H1 (cell line): Measurements from ENCODE around the gene KLHL26. TPM values are rescaled to one million over a fixed set of nuclear protein-coding genes. Genes with fewer than 3 reads are reported as not detected.

ENCODE experiments used
- CTCF ChIA-PET: fragments of 300-600 bp; sonication (Branson Sonifier 250); formaldehyde crosslinking; loops from one replicate; lab custom pipeline; 2021; ENCODE audit not compliant: partially characterized antibody; lab: Charles Lee
- POLR2A ChIA-PET: fragments of 300-600 bp; sonication (Branson Sonifier 250); formaldehyde crosslinking; loops from one replicate; lab custom pipeline; 2021; ENCODE audit warnings: inconsistent platforms; ENCODE audit not compliant: partially characterized antibody; lab: Charles Lee
- DNase-seq, 2 experiments: peaks; one replicate each; pipeline versions ENCODE4 v3.0.0 to v3.0.0-alpha.2; 2010 to 2022; ENCODE audit warnings: low spot score in 2 of 2, low read depth in 1 of 2, mixed read lengths in 1 of 2
- FAIRE-seq: peaks from 2 replicates; lab custom pipeline; 2011; peaks lifted over from hg19 to GRCh38; lab: Jason Lieb, UNC
- H2AFZ ChIP-seq: 2 replicates; pipeline ENCODE4 v1.8.1; 2012; ENCODE audit warnings: low read length, inconsistent platforms
- H2AK5ac ChIP-seq: 2 replicates; pipeline ENCODE4 v1.6.1; 2013; ENCODE audit warnings: low read depth, low read length
- H2BK120ac ChIP-seq: replicated peaks from 2 replicates; pipeline ENCODE3; 2013; ENCODE audit warnings: low read depth, low read length, inconsistent platforms
- H2BK12ac ChIP-seq: 2 replicates; pipeline ENCODE4 v1.6.1; 2013; ENCODE audit warnings: low read depth, low read length
- H2BK15ac ChIP-seq: 2 replicates; pipeline ENCODE4 v1.6.1; 2013; ENCODE audit warnings: low read length
- H2BK20ac ChIP-seq: 2 replicates; pipeline ENCODE4 v1.6.1; 2013; ENCODE audit warnings: low read length
- H2BK5ac ChIP-seq: 2 replicates; pipeline ENCODE4 v1.6.1; 2013; ENCODE audit warnings: low read depth, low read length
- H3K14ac ChIP-seq: 2 replicates; pipeline ENCODE4 v1.6.1; 2013; ENCODE audit warnings: inconsistent platforms; ENCODE audit not compliant: insufficient read length
- H3K18ac ChIP-seq: 2 replicates; pipeline ENCODE4 v1.6.1; 2013; ENCODE audit warnings: low read length; ENCODE audit errors: extremely low read depth
- H3K23ac ChIP-seq: 2 replicates; pipeline ENCODE4 v1.6.1; 2013; ENCODE audit warnings: inconsistent platforms; ENCODE audit not compliant: insufficient read length
- H3K23me2 ChIP-seq: 2 replicates; pipeline ENCODE4 v1.6.1; 2013; ENCODE audit warnings: low read depth, low read length
- H3K27ac ChIP-seq: 2 replicates; pipeline ENCODE4 v1.6.1; 2011; ENCODE audit warnings: low read depth, low read length, inconsistent platforms
- H3K27me3 ChIP-seq, 4 experiments: replicated peaks in 1 of 4; 1 replicate in 1 of 4; 2 replicates in 3 of 4; pipeline versions ENCODE4 v1.6.1 to v1.8.1; 2011 to 2013; ENCODE audit warnings: low read length in 3 of 4, mild to moderate bottlenecking in 3 of 4, inconsistent platforms in 2 of 4, mixed read lengths in 2 of 4, moderate library complexity in 1 of 4; ENCODE audit not compliant: control insufficient read depth in 3 of 4, insufficient read depth in 3 of 4; ENCODE audit errors: extremely low read depth in 1 of 4
- H3K36me3 ChIP-seq, 4 experiments: 2 replicates each; pipeline versions ENCODE4 v1.6.1 to v1.8.1; 2011 to 2013; ENCODE audit warnings: mild to moderate bottlenecking in 4 of 4, low read length in 3 of 4, moderate library complexity in 2 of 4, control low read depth in 1 of 4, inconsistent platforms in 1 of 4; ENCODE audit not compliant: insufficient read depth in 4 of 4, control insufficient read depth in 2 of 4
- H3K4ac ChIP-seq: replicated peaks from 2 replicates; pipeline ENCODE3; 2013; ENCODE audit warnings: low read length, low read depth, mixed read lengths, inconsistent platforms; ENCODE audit not compliant: insufficient read length
- H3K4me1 ChIP-seq, 4 experiments: replicated peaks in 1 of 4; 1 replicate in 1 of 4; 2 replicates in 3 of 4; pipeline versions ENCODE4 v1.6.1 to v1.8.1; 2011 to 2013; ENCODE audit warnings: low read length in 3 of 4, inconsistent platforms in 2 of 4, mixed read lengths in 1 of 4; ENCODE audit not compliant: insufficient read depth in 4 of 4, control insufficient read depth in 3 of 4
- H3K4me2 ChIP-seq, 2 experiments: 2 replicates each; pipeline versions ENCODE4 v1.6.1 to v1.8.1; 2011 to 2013; ENCODE audit warnings: low read depth in 2 of 2, low read length in 2 of 2, control low read depth in 1 of 2, inconsistent platforms in 1 of 2, mild to moderate bottlenecking in 1 of 2; ENCODE audit not compliant: insufficient read depth in 1 of 2
- H3K4me3 ChIP-seq, 4 experiments: fragments of 200-600, 300-600 bp in 1 of 4; sonication (generic), shearing (Covaris generic), sonication (Bioruptor Twin) in 1 of 4; 2 replicates each; pipeline versions ENCODE4 v1.5.1 to v1.8.1; 2011 to 2016; ENCODE audit warnings: low read length in 4 of 4, low read depth in 3 of 4, control low read depth in 2 of 4, inconsistent platforms in 2 of 4, mild to moderate bottlenecking in 2 of 4, mixed read lengths in 1 of 4, moderate library complexity in 1 of 4; ENCODE audit not compliant: insufficient read depth in 2 of 4; ENCODE audit errors: extremely low read depth in 1 of 4
- H3K56ac ChIP-seq: replicated peaks from 2 replicates; pipeline ENCODE3; 2013; ENCODE audit warnings: low read depth, mild to moderate bottlenecking, mixed read lengths, low read length, inconsistent platforms; ENCODE audit not compliant: insufficient read length
- H3K79me1 ChIP-seq: 2 replicates; pipeline ENCODE4 v1.6.1; 2013; ENCODE audit warnings: low read depth, low read length, control low read depth
- H3K79me2 ChIP-seq, 2 experiments: 2 replicates each; pipeline versions ENCODE4 v1.6.1 to v1.8.1; 2012 to 2013; ENCODE audit warnings: low read length in 2 of 2, mild to moderate bottlenecking in 2 of 2, inconsistent platforms in 1 of 2; ENCODE audit not compliant: insufficient read depth in 2 of 2, control insufficient read depth in 1 of 2
- H3K9ac ChIP-seq, 4 experiments: replicated peaks in 1 of 4; 1 replicate in 1 of 4; 2 replicates in 3 of 4; pipeline versions ENCODE4 v1.6.1 to v1.8.1; 2011 to 2013; ENCODE audit warnings: low read depth in 3 of 4, low read length in 3 of 4, control low read depth in 2 of 4, mild to moderate bottlenecking in 2 of 4, moderate library complexity in 2 of 4, inconsistent platforms in 1 of 4; ENCODE audit errors: extremely low read depth in 1 of 4
- H3K9me3 ChIP-seq, 2 experiments: 2 replicates each; pipeline versions ENCODE4 v1.6.1 to v1.8.1; 2012 to 2013; ENCODE audit warnings: mild to moderate bottlenecking in 2 of 2, moderate library complexity in 2 of 2, control low read depth in 1 of 2, inconsistent platforms in 1 of 2, low read depth in 1 of 2, low read length in 1 of 2, mixed read lengths in 1 of 2; ENCODE audit not compliant: insufficient read depth in 2 of 2
- H4K20me1 ChIP-seq, 2 experiments: replicated peaks in 1 of 2; 2 replicates each; pipeline versions ENCODE3 to v1.8.1; 2011 to 2013; ENCODE audit warnings: inconsistent platforms in 2 of 2, low read length in 2 of 2, mild to moderate bottlenecking in 1 of 2; ENCODE audit not compliant: insufficient read depth in 2 of 2, control insufficient read depth in 1 of 2
- H4K5ac ChIP-seq: 2 replicates; pipeline ENCODE4 v1.6.1; 2013; ENCODE audit warnings: low read length, low read depth, mixed read lengths, inconsistent platforms; ENCODE audit not compliant: insufficient read length
- H4K8ac ChIP-seq: 2 replicates; pipeline ENCODE4 v1.8.0; 2013; ENCODE audit warnings: mild to moderate bottlenecking, moderate library complexity, low read length, inconsistent platforms; ENCODE audit not compliant: insufficient read depth; ENCODE audit errors: extremely low read depth
- H4K91ac ChIP-seq: replicated peaks from 2 replicates; pipeline ENCODE3; 2013; ENCODE audit warnings: low read length, mixed read lengths, inconsistent platforms; ENCODE audit not compliant: insufficient read length
- CREB1 ChIP-seq: IDR thresholded peaks from 2 replicates; pipeline ENCODE4 v1.6.1; 2012; ENCODE audit warnings: inconsistent platforms
- EP300 ChIP-seq, 2 experiments: IDR thresholded peaks; 1 replicate in 1 of 2; 2 replicates in 1 of 2; pipeline ENCODE4 v1.6.1; 2011 to 2012; ENCODE audit warnings: low read depth in 2 of 2, low read length in 2 of 2, mild to moderate bottlenecking in 2 of 2, borderline replicate concordance in 1 of 2, inconsistent platforms in 1 of 2, moderate library complexity in 1 of 2
- KDM5A ChIP-seq: fragments of 200-600 bp; IDR thresholded peaks from 2 replicates; pipeline ENCODE4 v1.7.1; 2012; ENCODE audit warnings: mild to moderate bottlenecking, low read length, inconsistent platforms, mixed read lengths
- ZNF274 ChIP-seq: IDR thresholded peaks from 2 replicates; pipeline ENCODE4 v1.7.0; 2012; ENCODE audit warnings: low read length, borderline replicate concordance; ENCODE audit errors: extremely low read depth
- WGBS, 2 experiments: shearing (Covaris generic) in 1 of 2; methylation state at CpG; one replicate each; pipeline versions ENCODE4 v1.1.6 to v1.1.7; 2013 to 2015; ENCODE audit warnings: low lambda C conversion rate in 2 of 2, mixed read lengths in 2 of 2, inconsistent platforms in 1 of 2, low coverage in 1 of 2, missing lambda C conversion rate in 1 of 2; ENCODE audit not compliant: insufficient replicate concordance in 2 of 2, insufficient coverage in 1 of 2, insufficient read length in 1 of 2; ENCODE audit errors: extremely low coverage in 1 of 2, missing lambda C conversion rate in 1 of 2; 5-methylcytosine and 5-hydroxymethylcytosine counted together
- polyA plus RNA-seq, 7 experiments: library from polyadenylated mRNA; depleted of rRNA in 3 of 7; stranded (reverse) in 5 of 7; unstranded in 2 of 7; fragments of >200 nt in 5 of 7; fragments of 200-250 nt in 2 of 7; gene quantifications; 1 replicate in 5 of 7; 2 replicates in 1 of 7; 4 replicates in 1 of 7; pipeline versions ENCODE4 v1.2.1 to v1.2.3, GENCODE V29; 2011 to 2013; ENCODE audit warnings: missing spikeins in 2 of 7, mixed read lengths in 2 of 7
- total RNA-seq: library from RNA; stranded (reverse); fragmentation: NEBNext Ultra II Directional; extraction: Animal tissue kit (Norgen Biotek cat#: 25700); gene quantifications from 2 replicates; pipeline ENCODE4 v1.2.1, GENCODE V29; 2021

KLHL26 gene
- total and polyA plus RNA-seq, 2 of the 8 experiments (the other 6 are each of a cell fraction or from before 2014, with no cell fraction given): 2.2 to 8.8 TPM

DNA sequence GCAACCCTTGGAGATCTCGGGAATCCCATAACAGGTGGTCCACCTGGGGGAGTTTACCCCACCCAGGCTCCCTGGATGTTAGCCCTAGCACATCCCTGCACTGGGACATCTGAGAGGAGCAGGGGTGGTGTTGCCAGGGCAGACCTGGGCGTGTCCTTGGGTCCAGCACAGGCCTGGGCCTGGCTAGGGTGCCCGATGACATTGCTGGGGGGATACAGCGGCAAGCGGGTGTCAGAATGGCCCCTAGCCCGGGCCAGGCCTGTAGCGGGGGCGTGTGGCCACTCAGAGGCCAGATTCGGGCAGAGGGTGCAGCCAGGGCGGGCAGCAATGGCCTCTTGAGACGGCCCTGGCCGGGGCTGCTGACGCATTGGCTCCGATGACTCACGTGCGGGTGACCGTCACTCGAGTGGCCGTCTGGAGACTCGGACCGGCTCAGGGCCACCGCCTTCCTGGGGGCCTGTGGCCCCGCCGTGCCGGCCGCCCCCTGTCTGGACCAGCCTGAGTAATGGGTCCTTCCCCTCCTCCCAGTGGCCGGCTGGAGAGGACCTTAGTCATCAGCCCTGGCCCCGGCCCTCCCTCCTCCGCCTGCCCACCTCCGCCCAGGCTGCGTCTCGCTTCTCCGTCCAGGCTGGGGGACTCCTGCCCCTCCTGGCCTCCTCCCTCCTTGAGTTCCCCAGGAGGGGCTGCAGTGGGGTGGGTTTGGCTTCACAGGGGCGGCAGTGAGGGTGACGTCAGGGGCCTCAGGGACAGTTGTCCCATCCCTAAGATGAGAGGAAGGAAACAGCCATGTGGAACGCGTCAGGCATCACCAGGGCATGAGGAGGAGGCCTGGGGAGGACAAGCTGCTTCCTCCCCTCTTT, 23.5 kb downstream of the KLHL26 start:
- POLR2A ChIA-PET: interaction anchor here (0.8 kb wide), 1 partner anchor 44 kb away, joined by 3 read pairs; no protein-coding TSS in a partner anchor
- Histone ChIP-seq H2BK15ac (no peak overlapping the region), H3K27ac (no peak overlapping the region), H3K18ac (no peak overlapping the region), H2BK12ac (no peak overlapping the region), H3K4me3 (no peak overlapping the region), H3K56ac (no peak overlapping the region), H3K23me2 (no peaks in the 10 kb centered on the region), H4K91ac (peak overlapping the region; percentile 84), H3K79me2 (no peaks in the 10 kb centered on the region; a peak in 1 of 4 replicates), H3K79me1 (peaks cover 3% of the 10 kb centered on the region; the same call in 1 of the 2 replicates), H2AFZ (no peak overlapping the region), H3K23ac (no peak overlapping the region), H2AK5ac (no peak overlapping the region), H4K8ac (0 out of 2 replicates have a peak overlapping the region, but pooled peaks have one; percentile 36), H3K4ac (no peak overlapping the region), H3K9ac (no peak overlapping the region), H2BK5ac (no peak overlapping the region), H3K27me3 (peaks cover 0 to 4% (median 0%) of the 10 kb centered on the region in 4 experiments; a peak in 1 of 7 replicates), H2BK120ac (no peak overlapping the region), H3K9me3 (no peaks in the 10 kb centered on the region), H3K36me3 (no peaks in the 10 kb centered on the region), H3K4me1 (peaks cover 0 to 12% (median 6%) of the 10 kb centered on the region in 4 experiments; a peak in 5 of 7 replicates), H4K5ac (no peak overlapping the region), H3K4me2 (no peak overlapping the region), H2BK20ac (no peak overlapping the region), H3K14ac (no peak overlapping the region), H4K20me1 (peaks cover 6 to 17% of the 10 kb centered on the region in 2 experiments)
- CTCF ChIA-PET: interaction anchor here (1.0 to 2.1 kb wide), 6 partner anchors 11 to 207 kb away, joined by 3 to 7 read pairs (median 4); no protein-coding TSS in a partner anchor
- WGBS, 2 experiments: 94% methylated on average over 20 of the region's 37 CpGs; no CpG with 5 or more reads in 1 of the 2 experiments
- DNase-seq (no peak), FAIRE-seq (no peak)
- TF ChIP-seq KDM5A (no peak), ZNF274 (no peak), EP300 (IDR thresholded peaks at IDR 0.05; ENCODE audit: borderline replicate concordance in 1 of 2, low read depth in 2 of 2, low read length in 2 of 2) (no peak), CREB1 (no peak)
